Progenitor cell of endocrine pancreas (in vitro differentiated cells): ENCODE measurements around the gene TH. TPM values are rescaled to one million over a fixed set of nuclear protein-coding genes. Genes with fewer than 3 reads are reported as not detected.
A peak's percentile ranks its signal among the peaks of the same experiment; 100 is the strongest.

ENCODE experiments used
- DNase-seq: peaks from one replicate; pipeline ENCODE4 v3.0.0; 2021; ENCODE audit warnings: low spot score; ENCODE audit not compliant: unreplicated experiment
- H3K27ac Mint-ChIP-seq: 2 replicates; pipeline ENCODE4 v1.8.0; 2021; ENCODE audit warnings: mild to moderate bottlenecking, moderate library complexity, mixed read lengths
- H3K27me3 Mint-ChIP-seq: 2 replicates; pipeline ENCODE4 v1.8.0; 2021; ENCODE audit warnings: mixed read lengths
- H3K36me3 Mint-ChIP-seq: 2 replicates; pipeline ENCODE4 v1.8.0; 2022; ENCODE audit warnings: mixed read lengths; ENCODE audit not compliant: insufficient read depth
- H3K4me1 Mint-ChIP-seq: 2 replicates; pipeline ENCODE4 v1.8.0; 2021; ENCODE audit warnings: low read depth, mixed read lengths
- H3K4me3 Mint-ChIP-seq: 2 replicates; pipeline ENCODE4 v1.8.0; 2021; ENCODE audit warnings: low read depth, mild to moderate bottlenecking, moderate library complexity, mixed read lengths
- H3K9me3 Mint-ChIP-seq: 2 replicates; pipeline ENCODE4 v1.8.0; 2021; ENCODE audit warnings: low read depth, mixed read lengths
- total RNA-seq: library from RNA; stranded (reverse); gene quantifications from 2 replicates; pipeline ENCODE4 v1.2.1, GENCODE V29; 2021
- TF ChIP-seq, protein P1 (sequence below): fragments of 200-600 bp; sonication (generic); IDR thresholded peaks from one replicate; pipeline ENCODE4 v1.5.0; 2021; ENCODE audit warnings: antibody characterized with exemption, mild to moderate bottlenecking; ENCODE audit not compliant: unreplicated experiment

The TH gene
- total RNA-seq, 1 donor from 2014 or later: 0.53 TPM

DNA sequence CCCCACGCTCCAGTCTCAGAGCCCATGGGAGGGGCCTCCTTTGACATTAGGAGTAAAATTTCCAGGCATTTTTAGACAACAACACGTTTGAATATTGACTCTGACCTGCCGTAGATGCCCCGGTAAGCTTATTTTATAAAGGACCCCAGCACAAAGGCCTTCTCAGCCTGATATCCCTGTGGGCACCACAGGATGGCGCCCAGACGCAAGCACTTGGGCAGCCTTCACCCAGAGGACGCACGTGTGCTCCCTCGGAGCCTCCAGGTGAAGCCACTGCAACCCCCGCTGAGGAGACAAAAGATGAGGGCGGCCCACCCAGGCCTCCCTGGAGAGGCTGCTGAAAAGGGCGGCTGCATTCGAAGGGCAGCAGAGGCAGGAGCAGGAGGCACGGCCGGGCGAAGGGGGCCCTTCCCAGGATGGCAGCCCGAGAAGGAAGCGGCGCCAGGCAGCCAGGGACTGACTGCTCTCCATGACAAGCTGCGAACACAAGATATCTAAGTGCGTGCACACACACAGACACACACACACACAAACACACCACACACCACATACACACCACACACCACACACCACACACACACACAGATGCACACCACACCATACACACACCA lies 15.2 kb upstream of the TH start:
- Mint-ChIP-seq H3K4me1 (peaks cover 11% of the 10 kb centered on the region), H3K9me3 (no peaks in the 10 kb centered on the region), H3K4me3 (no peak overlapping the region), H3K27ac (no peak overlapping the region), H3K36me3 (no peaks in the 10 kb centered on the region), H3K27me3 (peaks cover 31% of the 10 kb centered on the region)
- no peak for DNase-seq
- TF ChIP-seq, protein P1, sequence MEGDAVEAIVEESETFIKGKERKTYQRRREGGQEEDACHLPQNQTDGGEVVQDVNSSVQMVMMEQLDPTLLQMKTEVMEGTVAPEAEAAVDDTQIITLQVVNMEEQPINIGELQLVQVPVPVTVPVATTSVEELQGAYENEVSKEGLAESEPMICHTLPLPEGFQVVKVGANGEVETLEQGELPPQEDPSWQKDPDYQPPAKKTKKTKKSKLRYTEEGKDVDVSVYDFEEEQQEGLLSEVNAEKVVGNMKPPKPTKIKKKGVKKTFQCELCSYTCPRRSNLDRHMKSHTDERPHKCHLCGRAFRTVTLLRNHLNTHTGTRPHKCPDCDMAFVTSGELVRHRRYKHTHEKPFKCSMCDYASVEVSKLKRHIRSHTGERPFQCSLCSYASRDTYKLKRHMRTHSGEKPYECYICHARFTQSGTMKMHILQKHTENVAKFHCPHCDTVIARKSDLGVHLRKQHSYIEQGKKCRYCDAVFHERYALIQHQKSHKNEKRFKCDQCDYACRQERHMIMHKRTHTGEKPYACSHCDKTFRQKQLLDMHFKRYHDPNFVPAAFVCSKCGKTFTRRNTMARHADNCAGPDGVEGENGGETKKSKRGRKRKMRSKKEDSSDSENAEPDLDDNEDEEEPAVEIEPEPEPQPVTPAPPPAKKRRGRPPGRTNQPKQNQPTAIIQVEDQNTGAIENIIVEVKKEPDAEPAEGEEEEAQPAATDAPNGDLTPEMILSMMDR: peak; percentile 67

DNA sequence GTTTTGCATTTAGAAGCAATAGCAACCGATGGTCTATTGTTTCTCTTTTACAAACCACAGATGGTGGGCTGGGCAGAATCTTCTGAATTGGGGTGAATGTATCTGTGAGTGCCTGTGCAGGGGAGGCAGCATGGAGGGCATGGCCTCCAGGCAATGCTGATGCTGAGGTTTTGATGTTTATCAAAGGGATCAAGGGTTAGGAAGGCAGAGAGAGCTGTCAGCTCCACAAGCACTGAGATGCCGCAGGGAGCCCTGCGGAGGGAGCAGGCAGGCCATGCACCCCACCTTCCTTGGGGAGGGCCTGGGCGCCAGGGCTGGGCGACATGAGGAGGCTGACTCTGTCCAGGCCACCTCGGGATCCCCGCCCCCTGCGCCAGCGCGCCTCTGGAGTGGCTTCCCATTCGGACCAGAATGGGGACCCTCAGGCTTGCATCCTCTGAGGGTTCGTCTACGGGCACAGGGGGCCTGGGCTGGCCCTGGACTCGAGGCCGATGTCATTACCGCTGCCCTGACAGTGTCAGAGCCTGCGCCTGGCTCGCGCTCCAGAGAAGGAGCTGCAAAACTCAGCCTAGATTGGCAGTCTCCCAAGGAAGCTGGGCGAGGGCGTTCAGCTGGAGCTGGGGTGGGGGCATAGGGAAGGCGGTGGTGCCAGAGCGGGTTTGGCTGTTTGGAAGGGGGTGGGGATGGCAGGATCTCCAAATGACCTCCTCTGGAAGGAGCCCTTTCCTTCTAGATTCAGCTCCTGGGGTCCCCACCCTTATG lies 13.9 kb upstream of the TH start:
- Mint-ChIP-seq H3K4me3 (no peak overlapping the region), H3K4me1 (peaks cover 8% of the 10 kb centered on the region), H3K27ac (no peak overlapping the region), H3K27me3 (peaks cover 28% of the 10 kb centered on the region), H3K9me3 (no peaks in the 10 kb centered on the region), H3K36me3 (no peaks in the 10 kb centered on the region)
- DNase-seq: no peak
- TF ChIP-seq, protein P1: no peak

DNA sequence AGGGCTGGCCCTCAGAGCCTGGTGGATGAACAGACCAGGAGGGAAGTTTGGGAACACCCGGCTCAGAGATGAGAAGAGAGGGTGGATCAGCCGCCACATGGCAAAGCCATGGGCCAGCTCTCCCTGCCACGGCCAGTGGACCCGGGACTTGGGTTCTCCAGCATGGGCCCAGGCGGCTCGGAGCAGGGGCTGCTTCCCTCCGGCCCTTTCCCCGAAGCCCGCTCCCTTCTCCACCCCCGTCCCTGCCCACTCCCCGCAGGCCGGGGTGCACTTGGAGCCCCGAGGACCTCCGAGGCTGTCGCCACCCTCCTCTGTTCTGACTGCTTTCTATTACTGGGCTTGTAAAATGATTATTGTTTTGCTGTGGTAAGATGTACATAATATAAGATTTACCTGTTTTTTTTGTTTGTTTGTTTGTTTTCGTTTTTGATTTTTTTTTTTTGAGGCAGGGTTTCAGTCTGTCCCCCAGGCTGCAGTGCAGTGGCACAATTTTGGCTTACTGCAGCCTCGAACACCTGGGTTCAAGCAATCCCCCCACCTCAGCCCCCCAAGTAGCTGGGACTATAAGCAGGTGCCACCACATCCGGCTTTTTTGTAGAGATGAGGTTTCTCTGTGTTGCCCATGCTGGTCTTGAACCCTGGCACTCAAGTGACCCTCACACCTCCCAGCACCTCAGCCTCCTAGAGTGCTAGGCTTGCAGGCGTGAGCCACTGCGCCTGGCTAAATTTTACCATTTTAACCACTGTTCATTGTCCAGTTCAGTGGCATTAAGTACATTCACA lies 11.3 kb upstream of the TH start:
- Mint-ChIP-seq H3K36me3 (no peaks in the 10 kb centered on the region), H3K27ac (no peak overlapping the region), H3K4me1 (peaks cover 14% of the 10 kb centered on the region), H3K4me3 (no peak overlapping the region), H3K27me3 (peaks cover 22% of the 10 kb centered on the region), H3K9me3 (no peaks in the 10 kb centered on the region)
- TF ChIP-seq, protein P1: no peak
- no peak for DNase-seq

DNA sequence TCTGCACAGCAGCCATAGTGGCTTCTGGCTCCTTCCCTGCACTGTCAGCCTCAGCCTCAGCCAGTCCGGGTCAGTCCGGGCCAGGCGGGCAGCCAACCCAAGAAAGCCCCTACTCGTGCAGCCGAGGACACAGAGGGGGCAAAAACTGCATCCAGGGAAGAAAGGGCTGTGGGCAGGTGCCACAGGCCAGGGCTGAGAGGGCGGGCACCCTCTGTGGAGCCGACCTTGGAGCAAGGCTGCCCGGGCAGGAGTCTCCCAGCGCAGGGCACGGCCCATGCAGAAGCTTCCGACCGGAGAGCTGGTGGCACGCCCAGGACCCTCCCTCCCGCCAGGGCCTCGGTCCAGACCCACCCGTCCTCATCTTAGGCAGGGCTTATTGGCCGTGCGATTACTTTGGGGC lies 10.5 kb upstream of the TH start:
- TF ChIP-seq, protein P1: no peak
- Mint-ChIP-seq H3K4me1 (peaks cover 14% of the 10 kb centered on the region), H3K27ac (no peak overlapping the region), H3K27me3 (peaks cover 22% of the 10 kb centered on the region), H3K36me3 (no peaks in the 10 kb centered on the region), H3K4me3 (no peak overlapping the region), H3K9me3 (no peaks in the 10 kb centered on the region)
- DNase-seq: no peak

DNA sequence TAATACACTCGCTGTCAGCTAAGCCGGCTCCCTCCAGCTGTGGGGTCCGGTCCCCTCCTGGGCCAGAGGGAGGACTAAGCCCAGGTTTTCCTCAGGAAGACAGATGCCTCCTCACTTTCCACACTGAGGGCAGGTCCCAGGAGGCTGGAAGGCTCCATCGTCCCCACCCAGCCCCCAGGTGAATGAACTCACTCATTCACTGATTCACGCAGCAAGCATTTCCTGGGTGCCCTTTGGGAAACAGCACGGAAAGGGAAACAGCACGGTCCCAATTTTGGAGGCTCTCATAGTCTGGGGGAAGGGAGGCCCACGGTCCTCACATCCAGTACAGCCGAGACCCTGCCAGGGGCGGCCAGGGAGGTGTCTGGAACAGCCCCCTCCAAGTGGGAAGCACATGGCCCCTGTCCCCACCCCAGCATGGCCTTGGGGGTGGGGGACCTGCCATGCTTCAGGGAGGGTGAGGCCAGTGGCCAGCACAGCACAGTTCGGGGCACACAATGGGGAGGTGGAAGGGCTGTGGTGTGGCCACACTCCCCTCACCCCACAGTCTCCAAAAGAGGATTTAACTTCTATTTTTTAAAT lies 9.3 kb upstream of the TH start:
- peaks cover 14% of the 10 kb centered on the region for H3K4me1 Mint-ChIP-seq
- no peaks in the 10 kb centered on the region for H3K36me3 Mint-ChIP-seq
- H3K9me3 Mint-ChIP-seq: no peaks in the 10 kb centered on the region
- no peak overlapping the region for H3K27ac Mint-ChIP-seq
- no peak overlapping the region for H3K4me3 Mint-ChIP-seq
- DNase-seq: no peak
- H3K27me3 Mint-ChIP-seq: peaks cover 22% of the 10 kb centered on the region
- TF ChIP-seq, protein P1: no peak
